ENCODE measurements around the gene ARIH1.

Gene ARIH1

GRCh38 chr15:72496783-72497182 is 22.7 kb downstream of the ARIH1 start:
- no peak overlapping the region for H3K4me3 ChIP-seq (ENCODE audit: low read depth, low read length)
- TF ChIP-seq, protein P1, sequence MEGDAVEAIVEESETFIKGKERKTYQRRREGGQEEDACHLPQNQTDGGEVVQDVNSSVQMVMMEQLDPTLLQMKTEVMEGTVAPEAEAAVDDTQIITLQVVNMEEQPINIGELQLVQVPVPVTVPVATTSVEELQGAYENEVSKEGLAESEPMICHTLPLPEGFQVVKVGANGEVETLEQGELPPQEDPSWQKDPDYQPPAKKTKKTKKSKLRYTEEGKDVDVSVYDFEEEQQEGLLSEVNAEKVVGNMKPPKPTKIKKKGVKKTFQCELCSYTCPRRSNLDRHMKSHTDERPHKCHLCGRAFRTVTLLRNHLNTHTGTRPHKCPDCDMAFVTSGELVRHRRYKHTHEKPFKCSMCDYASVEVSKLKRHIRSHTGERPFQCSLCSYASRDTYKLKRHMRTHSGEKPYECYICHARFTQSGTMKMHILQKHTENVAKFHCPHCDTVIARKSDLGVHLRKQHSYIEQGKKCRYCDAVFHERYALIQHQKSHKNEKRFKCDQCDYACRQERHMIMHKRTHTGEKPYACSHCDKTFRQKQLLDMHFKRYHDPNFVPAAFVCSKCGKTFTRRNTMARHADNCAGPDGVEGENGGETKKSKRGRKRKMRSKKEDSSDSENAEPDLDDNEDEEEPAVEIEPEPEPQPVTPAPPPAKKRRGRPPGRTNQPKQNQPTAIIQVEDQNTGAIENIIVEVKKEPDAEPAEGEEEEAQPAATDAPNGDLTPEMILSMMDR (IDR thresholded peaks at IDR 0.05; ENCODE audit: borderline replicate concordance, insufficient read depth, low read depth, low read length), result no peak

GRCh38 chr15:72497402-72497801 is 23.3 kb downstream of the ARIH1 start:
- TF ChIP-seq, protein P1 (IDR thresholded peaks at IDR 0.05; ENCODE audit: borderline replicate concordance, insufficient read depth, low read depth, low read length), result no peak
- H3K4me3 ChIP-seq (ENCODE audit: low read depth, low read length), result no peak overlapping the region

- TF ChIP-seq, protein P1 (IDR thresholded peaks at IDR 0.05; ENCODE audit: borderline replicate concordance, insufficient read depth, low read depth, low read length), result no peak
- H3K4me3 ChIP-seq (ENCODE audit: low read depth, low read length), result no peak overlapping the region
These were observed 28.2 kb downstream of the ARIH1 start for GRCh38 chr15:72502220-72502809.

DNA sequence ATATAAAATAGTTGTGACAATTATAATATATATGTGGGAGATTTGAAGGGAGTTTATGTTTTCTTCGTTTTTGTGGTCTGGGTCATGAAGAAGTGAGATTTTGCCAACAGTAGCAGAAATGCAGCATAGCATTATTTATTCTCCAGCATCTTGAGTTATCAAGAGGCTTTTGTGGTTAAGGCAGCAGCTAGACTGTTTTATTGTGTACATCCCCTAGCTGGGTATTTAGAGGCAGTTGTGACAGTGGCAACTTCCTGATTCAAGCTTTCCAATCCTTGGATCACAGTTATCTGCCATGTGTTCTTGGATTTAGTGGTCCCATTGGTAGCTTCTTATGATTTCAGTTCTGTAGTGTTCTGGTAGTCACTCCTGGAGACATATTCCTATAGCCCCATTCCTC is 29.0 kb downstream of the ARIH1 start:
- no peak overlapping the region for H3K4me3 ChIP-seq (ENCODE audit: low read depth, low read length)
- TF ChIP-seq, protein P1 (IDR thresholded peaks at IDR 0.05; ENCODE audit: borderline replicate concordance, insufficient read depth, low read depth, low read length), result no peak

DNA sequence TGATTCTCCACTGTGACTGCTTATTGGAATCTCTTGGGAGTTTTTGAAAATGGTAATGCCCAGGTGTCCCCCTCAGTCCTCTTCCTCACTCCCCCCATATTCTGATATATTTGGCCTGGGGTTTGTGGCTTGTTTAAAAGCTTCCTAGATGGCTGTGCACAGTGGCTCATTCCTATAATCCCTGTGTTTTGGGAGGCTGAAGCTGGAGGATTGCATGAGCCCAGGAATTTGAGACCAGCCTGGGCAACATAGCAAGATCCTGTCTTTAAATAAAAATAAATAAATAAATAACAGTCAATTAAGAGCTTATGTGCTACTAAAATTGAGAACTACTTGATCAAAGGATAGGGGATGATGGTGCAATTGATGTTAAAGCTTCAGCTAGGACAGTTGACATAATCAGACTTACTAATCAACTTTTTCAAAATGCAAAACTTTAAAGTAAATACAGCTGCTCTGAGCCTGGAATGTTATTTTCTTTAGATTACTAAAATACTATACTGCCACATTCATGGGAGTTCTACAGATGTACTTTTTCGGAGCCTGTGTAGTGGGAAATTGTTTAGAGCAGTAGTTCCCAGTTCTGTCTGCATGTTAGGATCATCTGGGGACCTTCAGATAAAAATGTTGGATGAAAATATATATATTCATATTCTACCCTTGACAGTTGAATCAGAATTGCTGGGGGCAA is 33.4 kb downstream of the ARIH1 start:
- TF ChIP-seq, protein P1 (IDR thresholded peaks at IDR 0.05; ENCODE audit: borderline replicate concordance, insufficient read depth, low read depth, low read length), result no peak

GRCh38 chr15:72509484-72509883 is 35.4 kb downstream of the ARIH1 start:
- TF ChIP-seq, protein P1 (IDR thresholded peaks at IDR 0.05; ENCODE audit: borderline replicate concordance, insufficient read depth, low read depth, low read length), result no peak

More for the DNA sequence above, 33.4 kb downstream of the ARIH1 start:
- no peak overlapping the region for H3K4me3 ChIP-seq (ENCODE audit: low read depth, low read length)

GRCh38 chr15:72511536-72511935 is 37.4 kb downstream of the ARIH1 start:
- TF ChIP-seq, protein P1 (IDR thresholded peaks at IDR 0.05; ENCODE audit: borderline replicate concordance, insufficient read depth, low read depth, low read length), result no peak

More at GRCh38 chr15:72509484-72509883, 35.4 kb downstream of the ARIH1 start:
- H3K4me3 ChIP-seq (ENCODE audit: low read depth, low read length), result no peak overlapping the region

More at GRCh38 chr15:72511536-72511935, 37.4 kb downstream of the ARIH1 start:
- H3K4me3 ChIP-seq (ENCODE audit: low read depth, low read length), result no peak overlapping the region
